ENCODE results near the gene MAN2A2. TPM values are rescaled to one million over a fixed set of nuclear protein-coding genes. Genes with fewer than 3 reads are reported as not detected.
"Not testable (repeated sequence)": the region's sequence is repeated elsewhere in the genome, so short reads cannot be mapped to it uniquely, and the experiment has no call there.

MAN2A2 gene
- total RNA-seq, 2 donors from 2014 or later = 79.3 to 83.2 TPM

GRCh38 chr15:90911906-90912769, 9.0 kb downstream of the MAN2A2 start:
- intact Hi-C loops (cut with DNase I) = no loop called here
- DNase-seq (peak; percentile 15), ATAC-seq (no peak)

DNA sequence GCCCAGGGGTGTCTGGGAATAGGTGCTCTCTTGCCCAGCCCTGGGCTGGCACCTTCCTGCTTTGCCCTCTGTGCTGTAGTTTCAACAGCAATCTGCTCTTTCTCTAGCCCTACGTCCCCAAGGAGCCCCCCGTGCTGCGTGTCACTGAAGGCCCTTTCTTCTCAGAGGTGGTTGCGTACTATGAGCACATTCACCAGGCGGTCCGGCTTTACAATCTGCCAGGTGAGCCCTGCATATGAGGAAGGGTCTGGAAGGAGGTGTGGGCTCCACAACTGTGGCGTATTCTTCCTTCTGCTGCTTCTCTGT, 9.6 kb downstream of the MAN2A2 start:
- ATAC-seq (no peak), DNase-seq (peak; percentile 12)
- intact Hi-C loops (cut with DNase I) = no loop called here

DNA sequence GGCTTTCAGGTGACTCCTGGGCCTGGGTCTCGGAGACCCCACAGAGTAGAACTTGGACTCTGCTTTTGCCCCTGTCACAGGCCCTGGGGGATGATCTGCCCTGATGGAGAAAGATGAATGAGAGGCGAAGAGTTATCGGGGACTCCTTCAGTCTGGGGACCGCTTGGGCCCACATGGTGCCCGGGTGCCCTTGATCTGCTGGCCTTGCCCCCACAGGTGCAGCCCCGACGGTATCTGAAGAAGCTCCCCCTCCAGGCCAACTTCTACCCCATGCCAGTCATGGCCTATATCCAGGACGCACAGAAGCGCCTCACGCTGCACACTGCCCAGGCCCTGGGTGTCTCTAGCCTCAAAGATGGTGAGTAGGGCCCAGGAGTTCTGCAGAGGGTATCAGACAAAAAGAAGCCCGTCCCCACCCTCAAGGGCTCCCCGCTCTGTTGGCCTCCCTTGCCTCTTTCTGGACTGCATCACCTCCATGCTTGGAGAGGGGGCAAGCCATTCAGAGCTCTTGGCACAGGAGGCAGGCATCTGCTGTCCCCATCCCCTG, 10.4 kb downstream of the MAN2A2 start:
- DNase-seq = peak; percentile 10
- intact Hi-C loops (cut with DNase I) = no loop called here
- ATAC-seq = no peak

DNA sequence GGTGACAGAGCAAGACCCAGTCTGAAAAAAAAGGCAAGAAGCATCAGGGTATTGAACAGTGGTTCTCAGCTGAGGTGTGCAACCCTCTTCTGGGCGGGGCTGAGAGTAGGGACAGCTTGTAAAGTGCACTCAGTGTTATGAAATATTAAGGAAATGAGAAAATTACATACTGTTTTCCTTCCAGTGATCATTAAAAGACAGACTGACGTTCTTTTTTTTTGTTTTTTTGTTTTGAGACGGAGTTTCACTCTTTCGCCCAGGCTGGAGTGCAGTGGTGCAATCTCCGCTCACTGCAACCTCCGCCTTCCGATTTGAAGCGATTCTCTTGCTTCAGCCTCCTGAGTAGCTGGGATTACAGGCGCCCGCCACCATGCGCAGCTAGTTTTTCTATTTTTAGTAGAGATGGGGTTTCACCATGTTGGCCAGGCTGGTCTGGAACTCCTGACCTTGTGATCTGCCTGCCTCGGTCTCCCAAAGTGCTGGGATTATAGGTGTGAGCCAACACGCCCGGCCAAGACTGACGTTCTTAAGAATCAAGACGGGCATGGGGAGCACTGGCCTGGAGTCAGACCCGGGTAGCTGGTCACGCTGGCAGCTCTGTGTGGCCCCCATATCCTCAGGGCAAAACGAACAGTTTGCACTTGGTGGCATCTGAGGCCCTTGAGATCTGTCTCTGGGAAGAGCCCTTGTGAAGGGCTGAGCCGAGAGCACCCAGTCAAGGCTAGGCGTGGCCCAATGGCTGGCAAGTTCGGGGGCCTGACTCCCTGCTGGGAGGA, 11.4 kb downstream of the MAN2A2 start:
- intact Hi-C loops (cut with DNase I) = no loop called here
- ATAC-seq = no peak
- peak; percentile 12 for DNase-seq

DNA sequence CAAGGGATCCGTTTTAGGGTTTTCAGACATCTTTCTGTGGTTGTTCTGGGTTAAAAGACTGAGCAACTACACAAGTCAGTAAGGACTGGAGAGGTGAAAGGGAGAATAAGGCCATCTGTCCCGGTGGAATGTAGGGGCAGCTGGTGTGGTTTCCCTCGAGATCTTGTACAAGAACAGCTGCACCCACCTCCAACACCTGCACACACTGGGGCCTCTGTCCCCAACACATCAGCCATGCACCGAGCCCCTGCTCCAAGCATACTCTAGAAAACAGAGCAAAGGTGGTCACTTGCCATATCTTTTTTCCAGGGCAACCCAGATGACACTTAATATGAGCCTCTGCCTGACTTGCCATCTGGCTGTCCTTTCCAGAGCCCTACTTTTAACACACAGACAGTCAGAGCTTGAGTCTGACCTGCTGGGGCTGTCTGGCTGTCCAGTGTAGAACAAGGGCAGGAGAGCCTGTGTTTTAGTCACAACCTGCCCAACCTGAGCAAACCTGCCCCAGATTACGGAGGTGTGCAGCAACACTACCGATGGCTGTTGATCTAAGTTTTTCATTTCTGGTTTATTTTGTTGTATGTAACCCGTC, 12.2 kb downstream of the MAN2A2 start:
- ATAC-seq (no peak), DNase-seq (peak; percentile 12)
- intact Hi-C loops (cut with DNase I) = no loop called here

DNA sequence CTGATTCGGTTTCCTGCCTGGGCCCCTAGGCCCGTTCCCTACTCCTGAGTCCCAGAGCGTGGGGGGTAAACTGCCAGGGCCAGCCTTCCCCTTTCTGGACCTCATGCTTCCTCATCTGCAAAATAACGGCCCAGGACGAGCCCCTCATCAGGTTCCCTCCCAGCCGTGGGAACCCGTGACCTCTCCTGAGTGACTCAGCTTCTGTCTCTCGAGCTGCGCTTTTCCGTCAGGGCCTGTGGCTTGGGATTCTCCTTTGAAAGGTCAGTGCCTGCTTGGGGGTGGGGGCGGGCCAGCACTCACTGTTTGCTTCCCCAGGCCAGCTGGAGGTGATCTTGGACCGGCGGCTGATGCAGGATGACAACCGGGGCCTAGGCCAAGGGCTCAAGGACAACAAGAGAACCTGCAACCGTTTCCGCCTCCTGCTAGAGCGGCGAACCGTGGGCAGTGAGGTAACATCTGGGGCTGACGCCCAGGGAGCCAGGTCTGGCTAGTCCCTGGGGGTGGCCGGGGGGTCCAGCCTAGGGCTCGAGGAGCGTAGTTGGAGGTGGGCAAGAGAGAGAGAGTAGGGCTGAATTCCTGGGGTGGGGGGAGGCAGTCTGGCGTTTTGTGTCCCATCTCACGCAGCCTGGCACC, 12.8 kb downstream of the MAN2A2 start:
- intact Hi-C loops (cut with DNase I) = no loop called here
- ATAC-seq = peak; percentile 35 to 48
- peak; percentile 60 for DNase-seq

DNA sequence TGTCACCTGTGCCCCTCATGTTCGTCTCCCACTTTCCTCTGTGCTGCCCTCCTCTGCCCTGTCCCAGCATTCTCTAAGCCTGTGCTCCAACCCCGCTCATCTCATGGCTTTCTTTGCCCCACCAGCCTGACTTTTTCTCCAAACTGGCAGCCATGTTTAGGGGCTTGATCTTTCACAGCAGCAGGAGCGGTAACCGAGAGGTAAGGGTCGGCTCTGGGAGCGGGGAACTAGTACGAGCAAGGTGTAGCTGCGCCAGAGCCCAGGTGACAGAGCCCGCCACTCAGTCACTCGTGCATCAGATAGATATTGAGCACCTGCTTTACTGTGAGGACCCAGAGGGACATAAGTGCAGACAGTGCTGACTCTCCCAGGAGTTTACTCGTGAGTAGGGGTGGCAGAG, 13.4 kb downstream of the MAN2A2 start:
- intact Hi-C loops (cut with DNase I) = no loop called here
- peak; percentile 3 for DNase-seq
- ATAC-seq = no peak

DNA sequence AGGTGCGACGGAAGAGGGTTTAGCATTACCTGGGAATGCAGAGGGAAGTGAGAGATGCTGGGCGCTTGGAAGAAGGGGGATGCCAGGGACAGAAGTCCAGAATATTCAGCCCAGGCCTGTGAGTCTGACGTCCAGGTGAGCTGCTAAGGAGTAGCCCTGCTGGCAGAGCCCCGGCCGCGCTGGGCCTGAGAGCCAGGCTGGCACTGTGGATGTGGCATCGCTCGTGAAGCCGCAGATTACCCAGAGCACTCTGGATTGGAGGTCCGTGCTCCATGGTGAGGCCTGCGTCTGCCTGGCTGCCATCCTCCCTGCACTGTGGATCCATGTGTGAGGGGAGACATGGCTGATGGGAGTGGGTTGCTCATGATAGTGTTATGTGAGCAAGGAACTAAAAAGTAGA, 14.5 kb downstream of the MAN2A2 start:
- DNase-seq = peak; percentile 18
- ATAC-seq = no peak
- intact Hi-C loops (cut with DNase I) = no loop called here

DNA sequence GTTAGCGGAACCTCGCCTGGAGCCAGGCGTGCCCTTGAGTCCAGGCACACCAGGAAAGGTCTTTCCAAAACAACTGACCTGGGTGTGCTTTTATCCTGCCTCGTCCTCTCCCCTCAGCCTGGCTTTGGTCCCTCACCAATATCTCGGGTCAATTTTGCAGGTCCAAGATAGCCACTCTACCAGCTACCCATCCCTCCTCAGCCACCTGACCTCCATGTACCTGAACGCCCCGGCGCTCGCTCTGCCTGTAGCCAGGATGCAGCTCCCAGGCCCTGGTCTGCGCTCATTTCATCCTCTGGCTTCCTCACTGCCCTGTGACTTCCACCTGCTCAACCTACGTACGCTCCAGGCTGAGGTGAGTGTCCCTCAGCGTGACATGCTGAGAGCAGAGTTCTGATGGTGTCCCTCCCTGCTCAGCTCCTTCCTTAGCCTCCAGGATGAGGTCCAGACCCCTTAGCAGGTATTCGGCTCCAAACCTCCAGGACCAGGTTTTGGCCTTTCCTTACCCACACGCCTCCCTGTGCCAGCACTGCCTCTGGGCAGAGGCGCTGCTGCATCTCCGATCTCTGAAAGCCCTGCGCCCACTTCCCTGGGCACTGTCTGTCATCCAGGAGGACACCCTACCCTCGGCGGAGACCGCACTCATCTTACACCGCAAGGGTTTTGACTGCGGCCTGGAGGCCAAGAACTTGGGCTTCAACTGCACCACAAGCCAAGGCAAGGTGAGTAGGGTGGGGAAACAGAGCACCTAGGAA, 15.1 kb downstream of the MAN2A2 start:
- DNase-seq (peak; percentile 12), ATAC-seq (no peak)
- intact Hi-C loops (cut with DNase I) = no loop called here

- intact Hi-C loops (cut with DNase I) = no loop called here
- ATAC-seq = peak; percentile 13 to 53
- DNase-seq = peak; percentile 13
These were observed 15.7 kb downstream of the MAN2A2 start for GRCh38 chr15:90918835-90919234.

GRCh38 chr15:90921887-90922286, 18.8 kb downstream of the MAN2A2 start:
- ATAC-seq = no peak

DNA sequence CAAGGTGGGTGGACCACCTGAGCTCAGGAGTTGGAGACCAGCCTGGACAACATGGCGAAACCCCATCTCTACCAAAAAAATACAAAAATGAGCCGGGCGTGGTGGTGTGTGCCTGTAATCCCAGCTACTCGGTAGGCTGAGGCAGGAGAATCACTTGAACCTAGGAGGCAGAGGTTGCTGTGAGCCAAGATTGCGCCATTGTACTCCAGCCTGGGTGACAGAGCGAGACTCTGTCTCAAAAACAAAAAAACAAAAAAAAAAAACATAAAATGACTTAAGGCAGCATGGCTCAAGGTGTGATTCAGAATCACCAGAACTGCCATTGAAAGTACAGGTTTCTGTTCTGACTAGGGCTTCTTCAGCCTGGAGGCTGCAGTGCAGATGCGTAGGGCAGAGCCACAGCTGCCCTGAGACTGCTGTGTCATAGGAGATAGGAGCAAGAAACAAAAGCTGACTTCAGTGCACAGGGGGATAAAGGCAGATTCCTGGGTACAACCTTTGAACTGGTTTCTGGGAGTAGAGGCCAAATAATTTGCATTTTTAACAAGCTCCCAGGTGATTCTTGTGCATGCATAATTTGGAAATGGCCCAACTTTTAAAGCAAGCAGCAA, 19.7 kb downstream of the MAN2A2 start:
- DNase-seq = peak; percentile 2
- ATAC-seq; intact Hi-C loops (cut with DNase I): not testable (repeated sequence)

More at GRCh38 chr15:90921887-90922286, 18.8 kb downstream of the MAN2A2 start:
- intact Hi-C loops (cut with DNase I) = no loop called here
- no peak for DNase-seq

GRCh38 chr15:90924375-90924774, 21.3 kb downstream of the MAN2A2 start:
- intact Hi-C loops (cut with DNase I) = no loop called here
- no peak for ATAC-seq
- no peak for DNase-seq

- ATAC-seq; intact Hi-C loops (cut with DNase I); DNase-seq: not testable (repeated sequence)
These were observed 23.7 kb downstream of the MAN2A2 start for GRCh38 chr15:90926766-90927165.

DNA sequence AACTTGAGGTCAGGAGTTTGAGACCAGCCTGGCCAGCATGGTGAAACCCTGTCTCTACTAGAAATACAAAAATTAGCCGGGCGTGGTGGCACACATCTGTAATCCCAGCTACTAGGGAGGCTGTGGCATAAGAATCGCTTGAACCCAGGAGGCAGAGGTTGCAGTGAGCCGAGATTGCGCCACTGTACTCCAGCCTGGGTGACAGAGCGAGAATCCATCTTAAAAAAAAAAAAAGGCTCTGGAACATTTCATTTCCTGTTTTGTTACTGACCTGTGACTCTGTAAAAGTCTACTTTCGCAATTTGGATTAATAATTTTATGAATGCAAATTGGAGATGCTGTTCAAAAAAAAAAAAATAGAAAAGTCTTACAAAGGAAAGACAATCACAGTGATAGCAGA, 25.0 kb downstream of the MAN2A2 start:
- ATAC-seq; intact Hi-C loops (cut with DNase I); DNase-seq: not testable (repeated sequence)

DNA sequence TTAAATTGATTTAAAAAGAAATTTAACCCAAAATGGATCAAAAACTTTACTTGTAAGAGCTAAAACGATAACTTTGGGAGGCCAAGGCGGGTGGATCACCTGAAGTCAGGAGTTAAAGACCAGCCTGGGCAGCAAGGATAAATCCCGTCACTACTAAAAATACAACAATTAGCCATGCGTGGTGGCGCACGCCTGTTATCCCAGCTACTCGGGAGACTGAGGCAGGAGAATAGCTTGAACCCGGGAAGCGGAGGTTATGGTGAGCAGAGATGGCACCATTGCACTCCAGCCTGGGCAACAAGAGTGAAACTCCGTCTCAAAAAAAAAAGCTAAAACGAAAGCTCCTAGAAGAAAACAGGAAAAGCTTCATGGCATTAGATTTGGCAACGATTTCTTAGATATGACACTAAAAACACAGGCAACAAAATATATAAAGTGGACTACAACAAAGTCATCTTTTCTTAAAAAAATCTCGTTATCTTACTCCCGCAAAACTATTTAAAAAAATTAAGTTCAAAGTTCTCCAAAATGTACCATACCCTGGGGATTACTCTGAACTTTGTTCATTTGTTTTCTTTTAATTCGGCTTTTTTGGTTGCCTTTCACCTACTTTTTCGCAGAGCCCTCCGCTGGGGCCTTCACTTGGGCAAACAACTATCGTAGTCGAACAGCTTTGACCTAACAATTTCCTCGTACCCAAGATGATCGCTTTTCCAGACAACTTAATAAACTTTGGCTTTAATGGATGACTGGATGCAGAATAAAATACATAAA, 26.3 kb downstream of the MAN2A2 start:
- intact Hi-C loops (cut with DNase I) = no loop called here
- ATAC-seq (no peak), DNase-seq (no peak)

GRCh38 chr15:90930861-90931574, 27.9 kb downstream of the MAN2A2 start:
- DNase-seq (no peak), ATAC-seq (no peak)
- intact Hi-C loops (cut with DNase I) = no loop called here

All from left cardiac atrium (tissue), 4 donors.